GM19328 (cell line): Measurements from ENCODE around the gene GRK4.

Source experiments
- ATAC-seq: cut with Tn5 transposase; IDR thresholded peaks from one replicate; pipeline ENCODE4 v1.9.1; 2021; ENCODE audit warnings: mild to moderate bottlenecking, moderate library complexity; ENCODE audit not compliant: unreplicated experiment

The GRK4 gene

GRCh38 chr4:3010998-3011397 lies 47.6 kb downstream of the GRK4 start:
- ATAC-seq, result no peak

- ATAC-seq, result no peak
Measured at GRCh38 chr4:3011456-3012220, 48.3 kb downstream of the GRK4 start.

GRCh38 chr4:3013323-3013722 lies 50.0 kb downstream of the GRK4 start:
- ATAC-seq, result no peak

- ATAC-seq, result no peak
Measured at GRCh38 chr4:3013839-3014350, 50.5 kb downstream of the GRK4 start.

- no peak for ATAC-seq
Measured at GRCh38 chr4:3016961-3017360, 53.6 kb downstream of the GRK4 start.

- no peak for ATAC-seq
Measured at GRCh38 chr4:3017504-3017903, 54.1 kb downstream of the GRK4 start.

GRCh38 chr4:3019145-3019846 lies 55.9 kb downstream of the GRK4 start:
- ATAC-seq, result no peak

GRCh38 chr4:3021127-3021526 lies 57.8 kb downstream of the GRK4 start:
- no peak for ATAC-seq

GRCh38 chr4:3021627-3022026 lies 58.3 kb downstream of the GRK4 start:
- ATAC-seq, result no peak

- ATAC-seq, result no peak
Measured at GRCh38 chr4:3022112-3022511, 58.7 kb downstream of the GRK4 start.

GRCh38 chr4:3022651-3023050 lies 59.3 kb downstream of the GRK4 start:
- ATAC-seq, result no peak

- no peak for ATAC-seq
Measured at GRCh38 chr4:3025881-3026280, 62.5 kb downstream of the GRK4 start.

- ATAC-seq, result no peak
Measured at GRCh38 chr4:3026540-3026939, 63.2 kb downstream of the GRK4 start.

- ATAC-seq, result no peak
Measured at GRCh38 chr4:3029464-3029863, 66.1 kb downstream of the GRK4 start.

GRCh38 chr4:3030566-3031356 lies 67.4 kb downstream of the GRK4 start:
- no peak for ATAC-seq

GRCh38 chr4:3031357-3032082 lies 68.1 kb downstream of the GRK4 start:
- no peak for ATAC-seq

GRCh38 chr4:3034231-3034630 lies 70.9 kb downstream of the GRK4 start:
- ATAC-seq, result no peak

- no peak for ATAC-seq
Measured at GRCh38 chr4:3035249-3035648, 71.9 kb downstream of the GRK4 start.

- no peak for ATAC-seq
Measured at GRCh38 chr4:3035674-3036073, 72.3 kb downstream of the GRK4 start.

GRCh38 chr4:3036131-3036952 lies 73.0 kb downstream of the GRK4 start:
- no peak for ATAC-seq
